GM18868 (cell line): ENCODE data around the gene GZMM.
A peak's percentile ranks its signal among the peaks of the same experiment; 100 is the strongest.

Experiments used
- ATAC-seq: cut with Tn5 transposase; IDR thresholded peaks from one replicate; pipeline ENCODE4 v1.9.1; 2021; ENCODE audit warnings: mild to moderate bottlenecking, moderate library complexity; ENCODE audit not compliant: unreplicated experiment

Gene GZMM

DNA sequence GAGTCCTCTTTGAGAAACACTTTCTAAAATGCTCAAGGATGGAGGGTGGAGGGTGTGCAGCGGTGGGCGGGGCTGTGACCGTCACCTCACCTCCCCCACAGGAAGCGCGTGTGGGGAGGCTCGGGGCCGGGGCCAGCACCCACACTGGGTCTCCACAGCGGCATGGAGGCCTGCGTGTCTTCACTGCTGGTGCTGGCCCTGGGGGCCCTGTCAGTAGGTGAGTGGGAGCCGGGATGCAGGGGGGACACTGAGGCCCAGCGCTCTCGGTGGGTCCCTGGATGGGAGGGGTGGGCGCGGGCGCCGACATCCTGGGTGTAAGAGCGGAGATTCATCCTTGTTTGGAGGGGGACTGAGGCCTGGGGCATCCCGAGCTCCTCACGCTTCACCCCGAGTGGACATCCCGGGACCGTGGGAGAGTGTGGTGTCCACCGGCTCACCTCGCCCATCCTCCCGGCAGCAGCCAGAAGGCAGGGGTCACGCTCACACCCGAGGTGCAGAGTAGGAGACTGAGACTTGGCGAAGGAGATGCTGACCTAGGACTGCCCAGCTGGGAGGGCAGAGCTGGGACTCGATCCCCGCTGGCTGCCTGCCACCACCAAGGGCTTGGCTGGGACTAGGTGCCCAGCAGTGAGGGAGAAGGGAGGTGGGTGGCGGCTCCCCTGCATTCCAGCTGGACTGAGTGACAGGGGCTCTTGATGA is at the start of gene GZMM:
Gene GZMM (plus strand): TSS at position 144 of the 699 bp plus-strand sequence. CDS start 19 bp downstream, at position 163.
- no peak for ATAC-seq

DNA sequence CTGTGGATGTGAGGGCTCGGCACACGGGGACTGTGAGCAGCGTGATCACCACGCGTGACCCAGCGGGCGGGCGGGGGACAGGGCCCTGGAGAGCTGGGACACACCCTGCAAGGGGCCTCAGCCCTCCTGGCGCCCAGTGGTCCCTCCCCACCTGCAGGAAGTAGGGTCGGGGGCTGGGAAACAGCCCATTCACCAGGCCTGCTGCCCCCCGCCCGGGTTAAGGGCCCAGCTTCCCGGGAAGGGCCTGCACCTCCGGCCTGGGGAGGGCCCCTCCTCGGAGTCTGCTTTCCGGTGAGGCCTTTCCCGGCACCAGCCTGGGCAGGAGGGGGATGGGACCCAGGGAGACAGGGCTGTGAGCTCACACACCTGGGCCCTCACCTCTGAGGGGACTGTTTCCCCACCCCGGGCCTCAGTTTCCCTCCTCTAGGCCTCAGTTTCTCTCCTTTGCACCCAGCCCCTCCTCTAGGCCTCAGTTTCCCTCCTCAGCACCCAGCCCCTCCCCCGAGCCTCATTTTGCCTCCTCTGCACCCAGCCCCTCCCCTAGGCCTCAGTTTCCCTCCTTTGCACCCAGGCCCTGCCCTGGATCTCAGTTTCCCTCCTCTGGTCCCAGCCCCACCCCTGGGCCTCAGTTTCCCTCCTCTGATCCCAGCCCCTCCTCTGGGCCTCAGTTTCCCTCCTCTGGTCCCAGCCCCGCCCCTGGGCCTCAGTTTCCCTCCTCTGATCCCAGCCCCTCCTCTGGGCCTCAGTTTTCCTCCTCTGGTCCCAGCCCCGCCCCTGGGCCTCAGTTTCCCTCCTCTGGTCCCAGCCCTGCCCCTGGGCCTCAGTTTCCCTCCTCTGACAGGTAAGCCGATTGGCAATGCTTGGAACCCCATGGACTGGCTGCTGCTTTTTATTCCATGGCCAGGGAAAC is 49.4 kb upstream of the GZMM start:
- no peak for ATAC-seq

DNA sequence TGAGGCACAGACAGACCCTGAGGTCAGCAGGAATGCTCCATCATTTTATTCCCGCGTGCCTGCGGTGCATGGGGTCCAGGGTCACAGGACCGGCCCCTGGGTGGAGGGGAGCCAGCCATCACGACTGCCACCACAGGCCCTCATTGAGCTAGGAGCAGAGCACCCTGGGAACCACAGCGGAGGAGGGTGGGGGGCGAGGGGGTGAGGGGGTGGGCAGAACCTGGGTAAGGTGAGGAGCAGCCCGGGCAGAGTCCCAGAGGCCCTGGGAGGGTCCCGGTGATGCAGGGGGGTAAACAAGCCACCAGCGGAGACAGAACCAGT is 48.8 kb upstream of the GZMM start:
- no peak for ATAC-seq

DNA sequence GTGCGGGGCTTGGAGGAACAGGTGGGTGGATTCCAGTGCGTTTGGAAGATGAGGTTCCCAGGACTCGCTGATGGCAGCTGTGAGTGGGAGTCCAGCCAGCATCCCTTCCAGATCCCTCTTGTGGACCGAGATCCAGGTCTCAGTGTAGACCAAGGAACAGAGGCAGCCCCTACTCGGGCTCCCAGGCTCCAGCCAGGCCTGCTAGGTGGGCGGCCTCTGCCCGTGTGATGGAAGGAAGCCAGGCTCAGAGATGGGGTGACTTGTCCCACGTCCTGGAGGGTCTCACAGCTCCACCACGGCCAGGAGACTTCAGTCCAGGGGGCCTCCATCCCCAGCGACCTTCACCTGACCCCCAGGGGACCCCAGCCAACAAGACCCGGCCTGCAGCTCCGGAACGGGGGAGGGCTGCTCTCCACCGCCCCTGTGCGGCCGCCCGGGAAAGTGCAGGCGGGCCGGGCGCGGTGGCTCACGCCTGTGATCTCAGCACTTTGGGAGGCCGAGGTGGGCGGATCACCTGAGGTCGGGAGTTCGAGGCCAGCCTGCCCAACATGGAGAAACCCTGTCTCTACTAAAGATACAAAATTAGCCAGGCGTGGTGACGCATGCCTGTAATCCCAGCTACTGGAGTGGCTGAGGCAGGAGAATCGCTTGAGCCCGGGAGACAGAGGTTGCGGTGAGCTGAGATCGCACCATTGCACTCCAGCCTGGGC is 48.3 kb upstream of the GZMM start:
- ATAC-seq, result no peak

DNA sequence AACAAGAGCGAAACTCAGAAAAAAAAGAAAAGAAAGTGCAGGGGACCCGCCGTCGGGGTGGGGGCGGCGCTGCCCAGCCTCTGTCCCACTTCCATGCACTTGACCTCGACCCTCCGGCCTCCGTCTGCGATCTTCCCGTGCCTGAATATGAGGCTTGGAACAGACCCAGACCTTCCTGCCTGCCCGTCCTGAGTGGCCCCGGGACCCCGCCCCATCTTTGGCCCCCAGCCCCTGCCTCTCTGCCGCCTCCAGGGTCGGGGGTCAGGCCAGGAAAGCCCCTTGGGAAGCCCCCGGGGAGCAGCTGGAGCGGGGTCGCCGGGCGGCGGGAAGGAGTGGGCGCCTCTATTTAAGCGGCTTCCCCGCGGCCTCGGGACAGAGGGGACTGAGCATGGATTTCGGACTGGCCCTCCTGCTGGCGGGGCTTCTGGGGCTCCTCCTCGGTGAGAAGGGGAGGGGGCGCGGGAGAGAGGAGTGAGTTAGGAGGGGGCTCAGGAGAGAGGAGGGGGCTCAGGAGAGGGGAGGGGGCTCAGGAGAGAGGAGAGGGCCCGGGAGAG is 47.7 kb upstream of the GZMM start, which contains the start of gene MADCAM1:
Gene MADCAM1 (plus strand): TSS at position 375 of the 554 bp plus-strand sequence. CDS start 14 bp downstream, at position 389.
- ATAC-seq, result no peak

DNA sequence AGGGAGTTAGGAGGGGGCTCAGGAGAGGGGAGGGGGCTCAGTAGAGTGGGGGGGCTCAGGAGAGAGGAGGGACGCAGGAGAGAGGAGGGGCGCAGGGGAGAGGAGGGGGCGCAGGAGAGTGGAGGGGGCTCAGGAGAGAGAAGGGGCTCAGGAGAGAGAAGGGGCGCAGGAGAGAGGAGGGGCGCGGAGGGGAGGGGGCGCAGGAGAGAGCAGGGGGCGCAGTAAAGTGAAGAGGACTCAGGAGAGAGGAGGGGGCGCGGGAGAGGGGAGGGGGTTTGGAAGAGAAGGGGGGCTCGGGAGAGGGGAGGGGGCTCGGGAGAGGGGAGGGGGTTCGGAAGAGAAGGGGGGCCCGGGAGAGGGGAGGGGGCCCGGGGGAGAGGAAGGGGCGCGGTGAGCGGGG is 46.9 kb upstream of the GZMM start:
- no peak for ATAC-seq

DNA sequence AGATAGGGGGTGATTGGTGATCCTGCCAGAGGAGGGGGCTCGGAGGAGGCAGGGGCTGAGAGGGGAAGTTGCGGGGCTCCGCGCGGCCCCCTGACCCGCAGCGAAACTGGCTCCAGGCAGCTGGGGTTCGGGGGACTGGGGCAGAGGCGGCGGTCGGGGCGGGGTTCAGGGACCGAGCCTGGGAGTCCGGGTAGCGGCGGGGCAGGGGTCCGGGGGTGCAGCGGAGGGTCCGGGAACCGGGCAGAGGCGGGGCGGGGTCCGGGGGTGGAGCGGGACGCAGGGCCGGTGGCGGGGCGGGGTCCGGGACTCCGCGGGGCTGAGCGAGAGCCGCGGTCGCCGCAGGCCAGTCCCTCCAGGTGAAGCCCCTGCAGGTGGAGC is 46.4 kb upstream of the GZMM start:
- ATAC-seq, result no peak

DNA sequence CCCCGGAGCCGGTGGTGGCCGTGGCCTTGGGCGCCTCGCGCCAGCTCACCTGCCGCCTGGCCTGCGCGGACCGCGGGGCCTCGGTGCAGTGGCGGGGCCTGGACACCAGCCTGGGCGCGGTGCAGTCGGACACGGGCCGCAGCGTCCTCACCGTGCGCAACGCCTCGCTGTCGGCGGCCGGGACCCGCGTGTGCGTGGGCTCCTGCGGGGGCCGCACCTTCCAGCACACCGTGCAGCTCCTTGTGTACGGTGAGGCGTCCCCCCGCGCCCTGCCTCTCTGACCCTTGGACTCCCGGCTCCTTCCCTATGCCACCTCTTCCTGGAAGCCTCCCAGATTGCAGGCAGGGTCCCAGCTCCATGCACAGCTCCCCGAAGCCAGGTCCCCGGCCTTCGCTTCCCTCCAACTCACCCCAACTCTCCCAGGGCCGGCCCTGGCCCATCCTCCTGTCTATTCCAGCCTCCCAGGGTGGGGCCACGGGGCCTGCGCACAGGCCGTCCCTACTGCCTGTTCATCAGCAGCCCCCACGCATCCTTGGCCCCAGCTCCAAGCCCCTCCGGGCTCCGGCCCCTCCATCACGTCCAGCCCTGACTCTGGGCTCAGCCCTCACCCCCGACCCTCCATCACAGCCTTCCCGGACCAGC is 45.9 kb upstream of the GZMM start:
- ATAC-seq, result no peak

DNA sequence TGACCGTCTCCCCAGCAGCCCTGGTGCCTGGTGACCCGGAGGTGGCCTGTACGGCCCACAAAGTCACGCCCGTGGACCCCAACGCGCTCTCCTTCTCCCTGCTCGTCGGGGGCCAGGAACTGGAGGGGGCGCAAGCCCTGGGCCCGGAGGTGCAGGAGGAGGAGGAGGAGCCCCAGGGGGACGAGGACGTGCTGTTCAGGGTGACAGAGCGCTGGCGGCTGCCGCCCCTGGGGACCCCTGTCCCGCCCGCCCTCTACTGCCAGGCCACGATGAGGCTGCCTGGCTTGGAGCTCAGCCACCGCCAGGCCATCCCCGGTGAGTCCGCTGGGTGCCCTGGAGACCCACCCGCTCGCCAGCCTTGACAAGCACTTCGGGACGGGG is 45.4 kb upstream of the GZMM start:
- ATAC-seq, result no peak

DNA sequence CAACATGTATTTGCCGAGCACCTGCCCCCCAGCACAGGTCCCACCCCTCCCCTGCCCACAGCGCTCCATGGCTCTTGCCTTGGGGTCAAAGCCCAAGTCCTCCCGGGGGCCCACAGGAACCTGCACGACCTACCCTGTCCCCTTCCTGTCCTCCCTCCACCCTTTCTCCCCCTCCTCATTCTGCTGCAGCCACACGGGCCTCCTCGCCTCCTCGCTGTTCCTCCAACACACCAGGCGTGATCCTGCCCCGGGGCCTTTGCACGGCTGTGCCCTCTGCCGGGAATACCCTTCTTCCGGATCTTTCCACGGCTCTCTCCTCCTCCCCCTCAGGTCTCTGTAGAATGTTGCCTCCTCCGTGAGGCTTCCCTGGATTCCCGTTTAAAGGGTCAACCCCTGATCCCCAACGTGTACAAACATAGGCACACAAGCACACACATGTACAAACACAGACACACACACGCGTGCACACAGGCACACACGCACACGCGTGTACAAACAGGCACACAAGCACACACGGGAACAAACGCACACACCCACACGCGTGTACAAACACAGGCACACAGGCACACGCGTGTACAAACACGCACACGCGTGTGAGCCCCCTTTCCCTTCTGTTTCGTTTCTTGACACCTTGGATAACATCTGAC is 44.8 kb upstream of the GZMM start:
- no peak for ATAC-seq

DNA sequence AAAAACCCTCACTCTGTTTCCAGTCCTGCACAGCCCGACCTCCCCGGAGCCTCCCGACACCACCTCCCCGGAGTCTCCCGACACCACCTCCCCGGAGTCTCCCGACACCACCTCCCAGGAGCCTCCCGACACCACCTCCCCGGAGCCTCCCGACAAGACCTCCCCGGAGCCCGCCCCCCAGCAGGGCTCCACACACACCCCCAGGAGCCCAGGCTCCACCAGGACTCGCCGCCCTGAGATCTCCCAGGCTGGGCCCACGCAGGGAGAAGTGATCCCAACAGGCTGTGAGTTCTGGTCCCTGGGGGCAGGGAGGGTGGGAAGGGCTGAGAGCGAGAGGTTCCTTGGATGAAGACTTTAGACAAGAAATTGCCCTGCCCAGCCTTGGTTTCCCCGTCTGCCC is 42.2 kb upstream of the GZMM start:
- ATAC-seq, result no peak

DNA sequence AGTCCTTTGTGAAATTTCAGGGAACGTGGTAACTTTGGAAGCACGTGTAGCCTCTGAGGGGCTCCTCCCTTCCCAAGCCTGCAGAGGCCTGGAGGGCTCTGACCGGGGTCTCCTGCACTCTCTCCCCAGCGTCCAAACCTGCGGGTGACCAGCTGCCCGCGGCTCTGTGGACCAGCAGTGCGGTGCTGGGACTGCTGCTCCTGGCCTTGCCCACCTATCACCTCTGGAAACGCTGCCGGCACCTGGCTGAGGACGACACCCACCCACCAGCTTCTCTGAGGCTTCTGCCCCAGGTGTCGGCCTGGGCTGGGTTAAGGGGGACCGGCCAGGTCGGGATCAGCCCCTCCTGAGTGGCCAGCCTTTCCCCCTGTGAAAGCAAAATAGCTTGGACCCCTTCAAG is 39.2 kb upstream of the GZMM start:
- no peak for ATAC-seq

DNA sequence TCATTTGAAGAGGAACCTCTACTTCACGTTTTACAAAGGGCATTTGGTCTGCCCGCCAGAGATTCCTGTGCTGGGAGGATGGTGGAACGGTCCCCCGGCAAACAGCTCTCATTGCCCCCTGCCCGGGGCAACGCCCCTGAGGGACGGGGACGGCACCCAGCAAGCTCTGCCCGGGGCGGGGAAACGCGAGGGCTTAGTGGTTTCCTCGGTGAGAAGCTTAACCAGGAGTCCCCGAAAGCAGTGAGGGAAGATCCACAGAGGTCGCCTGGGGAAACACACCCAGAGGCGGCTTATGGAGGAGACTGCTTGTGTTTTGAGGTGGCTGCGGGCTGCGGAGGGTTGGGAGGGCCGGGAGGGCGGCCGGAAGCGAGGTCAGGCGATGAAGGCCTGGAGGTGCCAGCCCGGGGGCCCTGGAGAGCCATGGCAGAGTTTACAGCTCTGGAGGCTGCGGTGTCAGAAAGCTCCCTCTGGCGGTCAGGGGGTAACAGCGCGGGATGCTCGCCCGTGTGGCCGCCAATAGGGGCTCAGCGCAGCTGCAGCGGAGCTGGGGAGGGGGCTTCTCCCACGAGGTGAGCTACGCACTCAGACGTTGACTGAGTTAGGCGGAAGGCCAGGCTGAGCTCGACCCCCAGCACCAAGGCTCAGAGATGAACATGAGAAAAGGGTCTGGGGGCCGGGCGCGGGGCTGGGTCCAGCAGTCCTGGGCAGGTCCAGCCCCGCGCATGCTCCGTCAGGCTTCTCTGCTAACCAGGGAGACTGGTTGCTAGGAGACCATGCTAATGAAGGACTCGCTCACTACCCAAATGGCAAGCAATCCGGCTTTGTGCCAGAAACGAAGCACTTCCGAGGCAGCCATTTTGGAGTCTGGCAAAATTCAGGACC is 37.2 kb upstream of the GZMM start:
- ATAC-seq, result peak; percentile 63

DNA sequence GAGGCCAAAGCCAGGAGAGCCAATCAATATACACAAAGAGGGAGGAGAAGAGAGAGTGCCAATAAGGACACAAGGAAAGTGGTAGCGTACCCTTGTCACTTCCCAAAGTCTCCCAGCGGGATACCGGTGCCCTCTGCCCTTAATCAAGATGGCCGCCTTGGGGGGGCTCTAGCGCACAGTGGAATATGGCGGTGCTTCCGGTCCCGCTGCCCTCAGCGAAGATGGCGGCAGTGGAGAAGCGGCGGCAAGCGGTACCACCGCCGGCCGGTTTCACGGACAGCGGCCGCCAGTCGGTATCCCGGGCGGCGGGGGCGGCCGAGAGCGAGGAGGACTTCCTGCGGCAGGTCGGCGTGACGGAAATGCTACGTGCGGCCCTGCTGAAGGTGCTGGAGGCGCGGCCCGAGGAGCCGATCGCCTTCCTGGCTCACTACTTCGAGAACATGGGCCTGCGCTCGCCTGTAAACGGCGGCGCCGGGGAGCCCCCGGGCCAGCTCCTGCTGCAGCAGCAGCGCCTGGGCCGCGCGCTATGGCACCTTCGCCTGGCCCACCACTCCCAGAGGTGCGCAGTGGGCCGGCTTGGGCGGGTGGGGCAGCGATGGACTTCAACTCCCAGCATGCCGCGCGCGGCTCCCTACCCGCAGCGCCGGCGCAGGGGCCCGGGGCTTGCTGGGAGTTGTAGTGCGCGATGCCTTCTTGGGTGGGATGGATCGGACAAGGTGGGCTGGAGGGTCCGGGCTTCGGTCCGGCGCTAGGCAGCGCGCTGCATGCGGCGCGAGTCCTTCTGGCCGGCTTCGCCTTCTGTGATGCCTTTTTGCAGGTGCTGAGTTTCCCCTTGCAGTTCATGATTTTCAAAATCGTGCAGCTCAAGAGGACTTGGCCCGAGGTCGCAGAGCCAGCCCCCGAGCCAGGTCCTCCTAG is 36.3 kb upstream of the GZMM start, which contains the start of gene TPGS1:
Gene TPGS1 (plus strand): TSS at position 212 of the 918 bp plus-strand sequence. CDS start 10 bp downstream, at position 222.
- ATAC-seq, result peak; percentile 52

DNA sequence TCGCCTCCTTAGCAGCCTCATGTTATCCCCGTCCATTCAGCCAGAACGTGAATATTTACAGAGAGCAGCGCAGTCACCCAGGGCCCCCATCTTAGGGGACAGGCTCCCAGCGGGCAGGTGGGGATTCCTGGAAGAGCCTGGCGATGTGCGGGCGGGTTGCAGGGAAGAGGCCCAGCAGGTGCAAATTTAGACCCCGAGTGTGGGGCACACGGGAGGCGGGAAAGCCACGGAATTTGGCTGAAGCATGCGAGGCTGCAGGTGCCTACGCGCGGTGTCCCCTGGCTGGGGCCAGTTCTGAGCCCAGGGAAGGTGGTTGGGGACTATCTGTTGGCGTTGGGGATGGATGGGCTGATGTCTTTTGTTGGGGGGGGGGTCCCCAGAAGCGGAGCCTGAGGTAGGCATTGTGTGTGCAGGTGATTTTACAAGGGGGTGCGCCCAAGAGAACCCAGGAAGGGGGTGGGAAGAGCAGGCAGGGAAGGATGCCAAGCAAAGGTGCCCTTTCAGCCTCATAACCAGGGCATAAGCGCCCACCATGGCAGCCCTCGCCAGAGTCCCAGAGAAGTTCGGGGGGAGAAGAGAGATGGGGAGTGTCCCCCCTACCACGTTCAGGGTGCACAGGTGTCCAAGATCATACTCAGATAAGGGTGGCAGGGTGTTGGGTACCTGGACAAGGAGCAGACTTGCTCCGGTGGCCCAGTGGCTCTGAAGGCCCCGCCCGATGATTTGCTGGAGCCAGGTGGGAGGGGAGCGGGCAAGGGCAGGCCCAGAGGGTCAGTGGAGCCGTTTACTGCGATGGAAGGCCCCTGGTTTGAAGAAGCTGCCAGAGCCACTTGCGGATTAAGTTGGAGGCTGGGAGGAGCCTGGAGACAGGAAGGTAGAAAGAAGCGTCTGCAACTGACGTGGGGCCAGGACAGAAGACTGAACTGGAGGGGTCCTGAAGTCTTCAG is 35.4 kb upstream of the GZMM start:
- no peak for ATAC-seq

DNA sequence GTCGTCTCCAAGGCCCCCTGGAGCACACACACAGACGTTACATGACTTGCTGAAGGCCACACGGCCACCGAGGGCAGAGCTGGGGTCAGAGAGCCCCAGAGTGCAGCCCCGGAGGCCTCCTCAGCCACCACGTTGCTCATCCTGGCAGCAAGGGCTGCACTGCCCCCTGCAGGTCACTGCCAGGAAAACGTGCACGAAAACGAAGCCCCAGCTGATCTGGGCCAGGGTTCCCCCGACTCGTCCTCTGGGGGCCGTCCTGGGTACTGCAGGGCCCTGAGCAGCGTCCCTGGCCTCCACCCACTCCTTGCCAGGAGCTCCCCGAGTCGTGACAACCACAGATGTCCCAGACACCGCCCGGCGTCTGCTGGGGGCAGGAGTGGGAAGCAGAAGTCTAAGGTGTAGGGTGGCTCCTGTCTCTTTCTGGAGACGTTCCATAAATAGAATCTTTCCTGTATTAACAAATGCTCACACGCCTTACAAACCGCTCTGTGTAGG is 33.2 kb upstream of the GZMM start:
- peak; percentile 41 for ATAC-seq
